PFSK-1 (cell line): ENCODE data around the gene MYL7.

Experiments used
- FOXP2 ChIP-seq: optimal IDR thresholded peaks from 2 replicates; pipeline ENCODE3; 2011; ENCODE audit warnings: borderline replicate concordance, control low read depth, inconsistent platforms; ENCODE audit not compliant: insufficient read depth; ENCODE audit errors: extremely low read length, extremely low read depth
- POLR2AphosphoS5 ChIP-seq: IDR thresholded peaks from 2 replicates; pipeline ENCODE4 v1.6.1; 2012; ENCODE audit warnings: low read depth, mild to moderate bottlenecking, control low read depth, low read length, moderate library complexity
- REST ChIP-seq, 2 experiments: IDR thresholded peaks; 2 replicates each; pipeline versions ENCODE4 v1.6.1 to v1.8.0; 2011 to 2012; ENCODE audit warnings: low read depth in 2 of 2, low read length in 2 of 2, control low read depth in 1 of 2, inconsistent platforms in 1 of 2, mild to moderate bottlenecking in 1 of 2, moderate library complexity in 1 of 2; ENCODE audit not compliant: insufficient read depth in 1 of 2
- SIN3A ChIP-seq: IDR thresholded peaks from 2 replicates; pipeline ENCODE4 v1.6.1; 2012; ENCODE audit warnings: mild to moderate bottlenecking, low read length, moderate library complexity, borderline replicate concordance; ENCODE audit not compliant: insufficient read depth
- TAF1 ChIP-seq: IDR thresholded peaks from 2 replicates; pipeline ENCODE4 v1.6.1; 2012; ENCODE audit warnings: low read length, control low read depth, borderline replicate concordance; ENCODE audit not compliant: insufficient read depth

Gene MYL7

GRCh38 chr7:44187636-44188416 is 46.7 kb upstream of the MYL7 start:
- TF ChIP-seq FOXP2 (no peak), TAF1 (no peak), POLR2AphosphoS5 (no peak), REST (IDR thresholded peaks at IDR 0.05; ENCODE audit: insufficient read depth in 1 of 2, low read depth in 2 of 2, low read length in 2 of 2) (no peak), SIN3A (no peak)

GRCh38 chr7:44186736-44187135 is 45.6 kb upstream of the MYL7 start:
- TF ChIP-seq POLR2AphosphoS5 (no peak), SIN3A (no peak), FOXP2 (no peak), REST (IDR thresholded peaks at IDR 0.05; ENCODE audit: insufficient read depth in 1 of 2, low read depth in 2 of 2, low read length in 2 of 2) (no peak), TAF1 (no peak)

- TF ChIP-seq REST (IDR thresholded peaks at IDR 0.05; ENCODE audit: insufficient read depth in 1 of 2, low read depth in 2 of 2, low read length in 2 of 2), result no peak
Observed at GRCh38 chr7:44185729-44186128, 44.6 kb upstream of the MYL7 start.

GRCh38 chr7:44184873-44185446 is 43.8 kb upstream of the MYL7 start:
- no peak for TF ChIP-seq POLR2AphosphoS5
- TF ChIP-seq REST (IDR thresholded peaks at IDR 0.05; ENCODE audit: insufficient read depth in 1 of 2, low read depth in 2 of 2, low read length in 2 of 2), result no peak
- TF ChIP-seq SIN3A, result no peak
- TF ChIP-seq FOXP2, result no peak
